ENCODE measurements around the gene ANKRD17.

ANKRD17 gene

GRCh38 chr4:73127839-73128453, 130.7 kb downstream of the ANKRD17 start:
- DNase-seq (ENCODE audit: low spot score): peak; percentile 11

- no peak for DNase-seq (ENCODE audit: low spot score)
Observed at GRCh38 chr4:73109493-73109892, 149.1 kb downstream of the ANKRD17 start.

- DNase-seq (ENCODE audit: low spot score): no peak
Observed at GRCh38 chr4:73104695-73105094, 153.9 kb downstream of the ANKRD17 start.

- no peak for DNase-seq (ENCODE audit: low spot score)
Observed at GRCh38 chr4:73103799-73104503, 154.6 kb downstream of the ANKRD17 start.

- no peak for DNase-seq (ENCODE audit: low spot score)
Observed at GRCh38 chr4:73099143-73099542, 159.5 kb downstream of the ANKRD17 start.

GRCh38 chr4:73098713-73099112, 159.9 kb downstream of the ANKRD17 start:
- no peak for DNase-seq (ENCODE audit: low spot score)

- DNase-seq (ENCODE audit: low spot score): no peak
Observed at GRCh38 chr4:73098016-73098415, 160.6 kb downstream of the ANKRD17 start.

GRCh38 chr4:73092868-73093267, 165.7 kb downstream of the ANKRD17 start:
- no peak for DNase-seq (ENCODE audit: low spot score)

- no peak for DNase-seq (ENCODE audit: low spot score)
Observed at GRCh38 chr4:73090738-73091137, 167.9 kb downstream of the ANKRD17 start.

GRCh38 chr4:73087871-73088270, 170.7 kb downstream of the ANKRD17 start:
- no peak for DNase-seq (ENCODE audit: low spot score)

GRCh38 chr4:73086095-73086868, 172.3 kb downstream of the ANKRD17 start:
- DNase-seq (ENCODE audit: low spot score): no peak

GRCh38 chr4:73080789-73081188, 177.8 kb downstream of the ANKRD17 start:
- DNase-seq (ENCODE audit: low spot score): no peak

GRCh38 chr4:73075832-73076231, 182.8 kb downstream of the ANKRD17 start:
- no peak for DNase-seq (ENCODE audit: low spot score)

GRCh38 chr4:73070074-73070390, 188.6 kb downstream of the ANKRD17 start:
- DNase-seq (ENCODE audit: low spot score): no peak

- DNase-seq (ENCODE audit: low spot score): peak; percentile 99
Observed at GRCh38 chr4:73069338-73070073, 189.1 kb downstream of the ANKRD17 start, which contains the start of gene COX18. TSS of gene COX18 (minus strand) at chr4:73069716. CDS start at chr4:73069649, 67 bp downstream.

GRCh38 chr4:73068491-73069337, 189.9 kb downstream of the ANKRD17 start:
- peak; percentile 21 for DNase-seq (ENCODE audit: low spot score)

- no peak for DNase-seq (ENCODE audit: low spot score)
Observed at GRCh38 chr4:73067971-73068394, 190.6 kb downstream of the ANKRD17 start.

GRCh38 chr4:73066928-73067327, 191.7 kb downstream of the ANKRD17 start:
- DNase-seq (ENCODE audit: low spot score): no peak

GRCh38 chr4:73066445-73066844, 192.2 kb downstream of the ANKRD17 start:
- DNase-seq (ENCODE audit: low spot score): no peak

- DNase-seq (ENCODE audit: low spot score): no peak
Observed at GRCh38 chr4:73064536-73064935, 194.1 kb downstream of the ANKRD17 start.

- peak; percentile 8 for DNase-seq (ENCODE audit: low spot score)
Observed at GRCh38 chr4:73055241-73055897, 203.2 kb downstream of the ANKRD17 start.
